Stimulated activated CD8-positive, alpha-beta memory T cell treated with anti-CD3 and anti-CD28 coated beads, Interleukin-4, amount 100 ng/mL, for 48 hours (primary cell): ENCODE measurements around the gene MDC1.
A peak's percentile ranks its signal among the peaks of the same experiment; 100 is the strongest.
"Not testable (repeated sequence)": the region's sequence is repeated elsewhere in the genome, so short reads cannot be mapped to it uniquely, and the experiment has no call there.

ENCODE experiments used
- DNase-seq: peaks from one replicate; pipeline ENCODE4 v3.0.0-alpha.2; 2020

Gene MDC1

GRCh38 chr6:30723843-30724741 lies 7.0 kb upstream of the MDC1 start:
- DNase-seq = not testable (repeated sequence)

GRCh38 chr6:30723159-30723842 lies 6.2 kb upstream of the MDC1 start:
- not testable (repeated sequence) for DNase-seq

- peak; percentile 93 for DNase-seq
These were observed 5.4 kb upstream of the MDC1 start for GRCh38 chr6:30722280-30723112.

GRCh38 chr6:30722025-30722279 lies 4.9 kb upstream of the MDC1 start:
- DNase-seq = peak; percentile 54

- peak; percentile 97 for DNase-seq
These were observed 4.3 kb upstream of the MDC1 start for GRCh38 chr6:30721198-30722024.

GRCh38 chr6:30720738-30721197 lies 3.7 kb upstream of the MDC1 start:
- DNase-seq = peak; percentile 77

GRCh38 chr6:30719791-30720737 lies 3.0 kb upstream of the MDC1 start, which contains the start of gene TUBB:
Gene TUBB (plus strand): TSS chr6:30720352. CDS start chr6:30720507, 155 bp downstream.
- peak; percentile 97 for DNase-seq

GRCh38 chr6:30719356-30719755 lies 2.3 kb upstream of the MDC1 start:
- DNase-seq = no peak

GRCh38 chr6:30717845-30718720 lies 1.0 kb upstream of the MDC1 start:
- DNase-seq = not testable (repeated sequence)

- no peak for DNase-seq
These were observed 277 bp downstream of the MDC1 start for GRCh38 chr6:30716879-30717128.

GRCh38 chr6:30714263-30714662 lies 2.8 kb downstream of the MDC1 start:
- no peak for DNase-seq

- no peak for DNase-seq
These were observed 4.6 kb downstream of the MDC1 start for GRCh38 chr6:30712441-30712945.

- DNase-seq = no peak
These were observed 5.2 kb downstream of the MDC1 start for GRCh38 chr6:30711758-30712380.

- no peak for DNase-seq
These were observed 7.8 kb downstream of the MDC1 start for GRCh38 chr6:30709101-30709868.

GRCh38 chr6:30707281-30707850 lies 9.7 kb downstream of the MDC1 start:
- no peak for DNase-seq

GRCh38 chr6:30705620-30706019 lies 11.5 kb downstream of the MDC1 start:
- no peak for DNase-seq

- DNase-seq = no peak
These were observed 13.3 kb downstream of the MDC1 start for GRCh38 chr6:30703821-30704220.

- DNase-seq = no peak
These were observed 14.1 kb downstream of the MDC1 start for GRCh38 chr6:30703011-30703410.

GRCh38 chr6:30700340-30700739 lies 16.7 kb downstream of the MDC1 start:
- DNase-seq = no peak
